BE2C (cell line): ENCODE data around the gene IKZF1.

Experiments
- DNase-seq: peaks from one replicate; pipeline ENCODE4 v3.0.0-alpha.2; 2020
- H3K27me3 ChIP-seq: fragments of 250-450 bp; sonication (Bioruptor Pico); 2 replicates; pipeline ENCODE4 v1.5.1; 2020; ENCODE audit warnings: mild to moderate bottlenecking
- H3K36me3 ChIP-seq: fragments of 250-450 bp; sonication (Bioruptor Pico); 2 replicates; pipeline ENCODE4 v1.5.1; 2020; ENCODE audit warnings: mild to moderate bottlenecking
- H3K4me1 ChIP-seq: fragments of 250-450 bp; sonication (Bioruptor Pico); 2 replicates; pipeline ENCODE4 v1.5.1; 2020
- H3K4me3 ChIP-seq: 2 replicates; pipeline ENCODE4 v1.5.1; 2011; ENCODE audit warnings: low read depth, low read length
- H3K9me3 ChIP-seq: fragments of 250-450 bp; sonication (Bioruptor Pico); 2 replicates; pipeline ENCODE4 v1.5.1; 2020
- TF ChIP-seq, protein P1 (sequence below): IDR thresholded peaks from 2 replicates; pipeline ENCODE4 v1.5.1; 2012; ENCODE audit warnings: mild to moderate bottlenecking, low read depth, low read length

Gene IKZF1

DNA sequence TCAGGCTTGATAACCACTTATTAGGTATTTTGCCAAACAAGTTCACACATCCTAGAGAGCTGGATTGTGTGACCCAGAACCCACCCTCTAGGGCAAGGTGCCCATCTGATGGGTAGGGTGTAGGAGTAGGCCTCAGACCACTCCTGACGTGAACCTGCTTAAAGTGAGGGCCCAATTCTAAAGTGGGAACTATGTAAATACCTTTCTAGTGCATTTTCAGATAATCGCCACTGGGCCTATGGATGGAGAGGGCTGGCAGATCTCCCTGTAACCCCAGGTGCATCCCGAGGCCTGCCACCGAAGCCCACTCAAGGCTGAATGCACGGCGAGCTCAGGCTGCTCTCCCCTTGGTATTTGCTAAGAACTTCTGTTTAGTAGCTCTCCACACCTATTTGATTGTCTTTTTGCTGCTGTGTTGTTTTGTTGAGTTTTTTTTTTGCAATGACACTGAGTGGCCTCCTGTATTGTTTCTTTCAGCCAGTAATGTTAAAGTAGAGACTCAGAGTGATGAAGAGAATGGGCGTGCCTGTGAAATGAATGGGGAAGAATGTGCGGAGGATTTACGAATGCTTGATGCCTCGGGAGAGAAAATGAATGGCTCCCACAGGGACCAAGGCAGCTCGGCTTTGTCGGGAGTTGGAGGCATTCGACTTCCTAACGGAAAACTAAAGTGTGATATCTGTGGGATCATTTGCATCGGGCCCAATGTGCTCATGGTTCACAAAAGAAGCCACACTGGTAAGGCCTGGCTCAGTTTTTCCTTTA lies 71.7 kb downstream of the IKZF1 start:
- H3K9me3 ChIP-seq = no peaks in the 10 kb centered on the region
- no peaks in the 10 kb centered on the region for H3K36me3 ChIP-seq
- no peak for DNase-seq
- no peaks in the 10 kb centered on the region for H3K4me1 ChIP-seq
- peaks cover 25% of the 10 kb centered on the region for H3K27me3 ChIP-seq
- TF ChIP-seq, protein P1, sequence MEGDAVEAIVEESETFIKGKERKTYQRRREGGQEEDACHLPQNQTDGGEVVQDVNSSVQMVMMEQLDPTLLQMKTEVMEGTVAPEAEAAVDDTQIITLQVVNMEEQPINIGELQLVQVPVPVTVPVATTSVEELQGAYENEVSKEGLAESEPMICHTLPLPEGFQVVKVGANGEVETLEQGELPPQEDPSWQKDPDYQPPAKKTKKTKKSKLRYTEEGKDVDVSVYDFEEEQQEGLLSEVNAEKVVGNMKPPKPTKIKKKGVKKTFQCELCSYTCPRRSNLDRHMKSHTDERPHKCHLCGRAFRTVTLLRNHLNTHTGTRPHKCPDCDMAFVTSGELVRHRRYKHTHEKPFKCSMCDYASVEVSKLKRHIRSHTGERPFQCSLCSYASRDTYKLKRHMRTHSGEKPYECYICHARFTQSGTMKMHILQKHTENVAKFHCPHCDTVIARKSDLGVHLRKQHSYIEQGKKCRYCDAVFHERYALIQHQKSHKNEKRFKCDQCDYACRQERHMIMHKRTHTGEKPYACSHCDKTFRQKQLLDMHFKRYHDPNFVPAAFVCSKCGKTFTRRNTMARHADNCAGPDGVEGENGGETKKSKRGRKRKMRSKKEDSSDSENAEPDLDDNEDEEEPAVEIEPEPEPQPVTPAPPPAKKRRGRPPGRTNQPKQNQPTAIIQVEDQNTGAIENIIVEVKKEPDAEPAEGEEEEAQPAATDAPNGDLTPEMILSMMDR = no peak
- no peak overlapping the region for H3K4me3 ChIP-seq

DNA sequence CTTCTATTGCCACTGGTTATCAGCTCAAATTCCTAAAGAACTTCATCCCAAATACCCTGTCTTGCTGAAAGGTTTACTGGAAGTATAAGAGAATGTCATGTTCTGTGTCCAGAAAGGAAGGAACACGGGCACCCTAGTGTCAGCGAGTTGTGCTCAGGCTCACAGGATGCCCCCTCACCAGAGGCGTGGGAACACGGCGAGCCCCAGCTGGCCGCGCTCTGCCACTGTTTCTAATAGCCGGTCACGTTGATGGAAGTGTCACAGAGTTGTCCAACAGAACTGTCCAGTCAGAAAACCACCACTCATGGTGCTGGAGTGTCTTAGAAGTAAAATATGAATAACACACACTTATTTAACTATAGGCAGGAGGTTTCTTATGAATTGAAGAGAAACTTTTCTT lies 72.8 kb downstream of the IKZF1 start:
- H3K4me1 ChIP-seq = no peaks in the 10 kb centered on the region
- H3K27me3 ChIP-seq = peaks cover 27% of the 10 kb centered on the region
- H3K4me3 ChIP-seq = no peak overlapping the region
- DNase-seq = no peak
- TF ChIP-seq, protein P1 = no peak
- H3K36me3 ChIP-seq = no peaks in the 10 kb centered on the region
- H3K9me3 ChIP-seq = no peaks in the 10 kb centered on the region

DNA sequence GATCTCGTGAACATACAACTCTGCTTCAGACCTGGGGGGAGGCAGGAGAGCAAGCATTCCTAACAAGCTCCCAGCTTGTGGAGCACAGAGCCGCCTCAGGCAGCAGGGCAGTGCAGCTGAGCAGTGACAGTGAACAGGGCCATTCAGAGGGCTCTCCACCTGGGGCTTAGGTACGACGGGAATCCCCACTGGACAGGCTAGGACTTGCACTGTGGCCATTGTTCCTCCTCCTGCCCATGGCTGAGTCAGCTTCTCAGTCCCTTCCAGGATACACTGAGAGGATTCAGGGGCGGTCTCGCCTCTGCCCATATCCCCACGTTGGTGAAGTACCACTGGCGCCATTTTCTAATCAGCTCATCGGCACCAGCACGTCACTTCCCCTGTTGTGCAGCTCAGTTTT lies 74.6 kb downstream of the IKZF1 start:
- H3K36me3 ChIP-seq = no peaks in the 10 kb centered on the region
- no peaks in the 10 kb centered on the region for H3K4me1 ChIP-seq
- no peak overlapping the region for H3K4me3 ChIP-seq
- no peaks in the 10 kb centered on the region for H3K9me3 ChIP-seq
- TF ChIP-seq, protein P1 = no peak
- H3K27me3 ChIP-seq = peaks cover 28% of the 10 kb centered on the region
- no peak for DNase-seq

DNA sequence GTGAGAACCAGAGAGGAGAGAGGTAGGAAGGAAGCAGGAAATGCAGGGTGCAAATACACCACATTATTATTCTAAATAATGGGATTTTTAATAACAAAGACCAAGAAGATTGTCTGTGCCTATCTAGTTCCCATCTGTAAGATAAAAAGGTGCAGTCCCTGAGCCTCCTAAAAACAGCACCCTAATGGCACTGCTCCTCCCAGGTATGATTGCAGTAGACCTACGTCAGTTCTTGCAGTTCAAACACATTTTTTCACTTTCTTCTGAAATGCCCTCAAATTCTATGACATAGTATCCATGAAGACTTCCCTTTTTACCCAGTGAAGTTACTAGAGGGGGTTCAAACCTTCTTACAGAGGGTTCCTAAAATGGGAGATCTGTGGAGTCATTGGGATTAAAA lies 75.0 kb downstream of the IKZF1 start:
- H3K36me3 ChIP-seq = no peaks in the 10 kb centered on the region
- no peaks in the 10 kb centered on the region for H3K9me3 ChIP-seq
- no peak for DNase-seq
- TF ChIP-seq, protein P1 = no peak
- H3K4me3 ChIP-seq = no peak overlapping the region
- no peaks in the 10 kb centered on the region for H3K4me1 ChIP-seq
- peaks cover 31% of the 10 kb centered on the region for H3K27me3 ChIP-seq

DNA sequence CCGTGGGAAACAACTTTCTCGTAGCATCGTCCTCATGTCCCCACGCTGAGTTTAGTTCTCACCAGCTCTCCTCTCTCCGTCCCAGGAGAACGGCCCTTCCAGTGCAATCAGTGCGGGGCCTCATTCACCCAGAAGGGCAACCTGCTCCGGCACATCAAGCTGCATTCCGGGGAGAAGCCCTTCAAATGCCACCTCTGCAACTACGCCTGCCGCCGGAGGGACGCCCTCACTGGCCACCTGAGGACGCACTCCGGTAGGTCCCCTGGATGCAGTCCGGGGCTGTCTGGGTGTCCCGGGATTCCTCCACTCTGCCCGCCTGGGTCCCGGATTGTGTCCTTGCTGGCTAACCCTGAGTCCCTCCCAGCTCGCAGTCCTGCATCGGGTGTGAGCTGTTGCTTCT lies 77.9 kb downstream of the IKZF1 start:
- Histone ChIP-seq H3K27me3 (peaks cover 41% of the 10 kb centered on the region), H3K9me3 (no peaks in the 10 kb centered on the region), H3K4me3 (no peak overlapping the region), H3K36me3 (no peaks in the 10 kb centered on the region), H3K4me1 (no peaks in the 10 kb centered on the region)
- no peak for DNase-seq
- TF ChIP-seq, protein P1 = no peak

DNA sequence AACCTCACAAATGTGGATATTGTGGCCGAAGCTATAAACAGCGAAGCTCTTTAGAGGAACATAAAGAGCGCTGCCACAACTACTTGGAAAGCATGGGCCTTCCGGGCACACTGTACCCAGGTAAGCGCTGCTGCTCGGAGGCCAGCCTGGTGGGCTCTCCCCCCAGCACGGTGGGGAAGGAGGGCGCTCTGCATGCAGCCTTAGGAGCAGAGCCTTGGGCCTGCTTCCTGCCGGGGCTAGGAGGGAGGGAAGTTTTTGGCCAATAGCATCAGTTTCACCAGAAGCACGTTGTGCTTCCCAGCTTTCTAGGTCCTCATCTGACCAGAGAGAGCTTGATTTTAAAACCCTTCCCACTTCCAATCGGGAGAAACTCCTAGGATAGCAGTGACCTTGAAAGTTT lies 82.8 kb downstream of the IKZF1 start:
- TF ChIP-seq, protein P1 = no peak
- Histone ChIP-seq H3K36me3 (no peaks in the 10 kb centered on the region), H3K4me1 (no peaks in the 10 kb centered on the region), H3K4me3 (no peak overlapping the region), H3K27me3 (peaks cover 45% of the 10 kb centered on the region), H3K9me3 (no peaks in the 10 kb centered on the region)
- DNase-seq = no peak
